ENCODE results near the gene TMCC2. TPM values are rescaled to one million over a fixed set of nuclear protein-coding genes. Genes with fewer than 3 reads are reported as not detected.

Gene TMCC2
- total RNA-seq, 1 experiment from 2014 or later = 2.7 TPM

DNA sequence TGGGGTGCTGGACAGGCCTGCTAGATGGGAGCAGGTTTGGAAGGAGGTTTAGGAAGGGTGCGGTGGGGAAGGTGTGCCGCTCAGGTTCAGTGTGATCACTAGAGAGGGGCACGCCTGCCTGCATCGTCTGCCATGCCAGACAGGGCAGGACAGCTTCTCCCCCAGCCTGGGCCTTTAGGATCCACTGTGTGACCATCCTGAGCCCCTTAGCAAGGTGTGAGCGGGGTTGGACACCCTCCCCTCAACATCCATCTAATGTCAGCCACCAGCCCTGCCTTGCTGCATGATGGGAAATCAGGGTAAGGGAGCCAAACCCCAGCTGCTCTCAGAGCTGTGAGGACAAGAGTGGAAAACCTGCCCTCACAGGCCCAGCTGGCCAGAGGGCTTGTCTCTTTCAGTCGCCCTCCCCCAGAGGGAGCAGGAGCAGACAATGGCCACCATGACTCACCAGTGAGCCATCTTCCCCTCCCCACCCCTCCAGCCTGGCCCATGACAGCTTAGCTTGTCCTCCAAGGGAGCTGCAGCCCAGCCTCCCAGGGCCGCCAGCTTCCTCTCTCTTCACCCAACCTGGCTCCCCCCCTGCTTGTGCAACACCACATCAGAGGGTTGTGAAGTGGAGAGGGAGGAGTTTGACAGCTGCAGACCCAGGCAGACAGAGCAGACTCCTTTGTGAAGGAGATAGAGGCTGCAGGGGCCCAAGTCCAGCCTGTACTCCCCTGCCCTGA is 56.8 kb downstream of the TMCC2 start:
- Histone ChIP-seq H3K4me2 (ENCODE audit: low read length) (peak overlapping the region; percentile 80), H3K4me1 (ENCODE audit: control insufficient read depth in 1 of 2, insufficient read depth in 2 of 2, low read length in 2 of 2) (peaks cover 30 to 65% of the 10 kb centered on the region in 2 experiments)

More for the DNA sequence above, 56.8 kb downstream of the TMCC2 start:
- Histone ChIP-seq H3K9me2 (ENCODE audit: insufficient read depth) (no peaks in the 10 kb centered on the region), H3K4me3 (replicated peaks in 1 of 2; ENCODE audit: low read depth in 1 of 2, low read length in 2 of 2) (peak overlapping the region in 1 of 2 experiments; percentile 27; a peak in 2 of 4 replicates), H3K9me3 (ENCODE audit: control insufficient read depth in 1 of 2, insufficient read depth in 1 of 2, low read depth in 1 of 2, low read length in 2 of 2) (no peaks in the 10 kb centered on the region), H3K9ac (ENCODE audit: low read length) (peak overlapping the region; percentile 40), H3K27ac (ENCODE audit: low read depth, low read length) (peak overlapping the region; percentile 2; the same call in 1 of the 2 replicates), H3K27me3 (ENCODE audit: insufficient read depth, low read length) (no peaks in the 10 kb centered on the region), H3K36me3 (ENCODE audit: control insufficient read depth in 1 of 2, insufficient read depth in 2 of 2, low read length in 2 of 2) (no peaks in the 10 kb centered on the region), H3K79me2 (ENCODE audit: insufficient read depth, low read length) (no peaks in the 10 kb centered on the region), H2AFZ (ENCODE audit: low read depth, low read length, poor library complexity, severe bottlenecking) (peak overlapping the region; percentile 1), H4K20me1 (ENCODE audit: insufficient read depth) (no peaks in the 10 kb centered on the region)
- DNase-seq (ENCODE audit: low read depth, low spot score) = peak; percentile 75
- no TSS peak for BruUV-seq (replicated peaks)
- CTCF ChIA-PET = interaction anchor here (0.8 to 3.3 kb wide), 5 partner anchors 10 to 50 kb away, joined by 3 to 19 read pairs (median 8); no protein-coding TSS in a partner anchor
- ATAC-seq = peak; percentile 95
- no peak for TF ChIP-seq ATF3 (IDR thresholded peaks at IDR 0.05)
- peak; percentile 26; the same call in 1 of the 2 replicates for TF ChIP-seq POLR2AphosphoS5 (IDR thresholded peaks at IDR 0.05; ENCODE audit: low read depth, low read length)
- TF ChIP-seq TCF7L2 (IDR thresholded peaks at IDR 0.05; ENCODE audit: borderline replicate concordance, extremely low read depth, insufficient read depth, insufficient read length) = peak; percentile 78
- TF ChIP-seq FOSL1 (IDR thresholded peaks at IDR 0.05; ENCODE audit: low read depth) = peak; percentile 84
- peak; percentile 90 for TF ChIP-seq CEBPB (IDR thresholded peaks at IDR 0.05; ENCODE audit: low read depth)
- TF ChIP-seq ZFX (IDR thresholded peaks at IDR 0.05) = no peak
- TF ChIP-seq YY1 (IDR thresholded peaks at IDR 0.05; ENCODE audit: extremely low read depth, insufficient replicate concordance, low read depth, low read length) = peak; percentile 86
- peak; percentile 61; the same call in 1 of the 2 replicates for TF ChIP-seq JUND (IDR thresholded peaks at IDR 0.05)
- TF ChIP-seq SP1 (IDR thresholded peaks at IDR 0.05; ENCODE audit: low read depth) = peak; percentile 62
- TF ChIP-seq CBX3 (IDR thresholded peaks at IDR 0.05; ENCODE audit: low read depth) = peak; percentile 59
- POLR2A ChIA-PET = interaction anchor here (0.7 to 1.8 kb wide), 4 partner anchors 11 to 33 kb away, joined by 3 to 4 read pairs (median 3); no protein-coding TSS in a partner anchor
- RAD21 ChIA-PET (ENCODE audit: low non-redundant PET in 1 of 2, low total read pairs in 2 of 2, uncharacterized antibody in 2 of 2, unreplicated experiment in 2 of 2) = interaction anchor here (0.6 to 1.6 kb wide), 3 partner anchors 16 to 35 kb away, joined by 3 to 8 read pairs (median 4); no protein-coding TSS in a partner anchor
- intact Hi-C loops (cut with micrococcal nuclease) = no loop called here
